ENCODE measurements around the gene ATIC. TPM values are rescaled to one million over a fixed set of nuclear protein-coding genes. Genes with fewer than 3 reads are reported as not detected.

Gene ATIC
- polyA plus RNA-seq, 2 of the 4 experiments (the other 2 are of a cell fraction) = 298 to 328 TPM

- TF ChIP-seq KDM5A (IDR thresholded peaks at IDR 0.05) = no peak
- TF ChIP-seq RFX5 (IDR thresholded peaks at IDR 0.05) = no peak
- TF ChIP-seq CEBPB (IDR thresholded peaks at IDR 0.05) = 0 out of 4 replicates have a peak, but pooled peaks of 1 of the 2 experiments have one; percentile 31
- TF ChIP-seq ZSCAN20 (CRISPR knock-in tag; IDR thresholded peaks at IDR 0.05) = no peak
- WGBS (ENCODE audit: missing lambda C conversion rate) = 80% methylated on average over 9 of the region's 9 CpGs
- FAIRE-seq = no peak
- Histone ChIP-seq H3K4me2 (no peak overlapping the region), H3K4me1 (no peaks in the 10 kb centered on the region), H3K4me3 (no peak overlapping the region), H3K27ac (no peak overlapping the region), H3K9me3 (no peaks in the 10 kb centered on the region)
- ATAC-seq = no peak
- no peak for DNase-seq (ENCODE audit: low read depth in 1 of 2, low spot score in 1 of 2)
- ChIA-PET CTCF (interaction anchor here (1.1 kb wide), 1 partner anchor 20 kb away, joined by 3 read pairs; no protein-coding TSS in a partner anchor), POLR2A (no interaction called here)
Observed at GRCh38 chr2:215376103-215376780, 64.4 kb downstream of the ATIC start.

GRCh38 chr2:215377283-215377682 is 65.4 kb downstream of the ATIC start:
- H3K4me1 ChIP-seq = no peaks in the 10 kb centered on the region
- DNase-seq (ENCODE audit: low read depth in 1 of 2, low spot score in 1 of 2) = no peak
- H3K9me3 ChIP-seq = no peaks in the 10 kb centered on the region
- 97% methylated on average over 2 of the region's 2 CpGs for WGBS (ENCODE audit: missing lambda C conversion rate)
- no peak for ATAC-seq
- no peak overlapping the region for H3K27ac ChIP-seq
- H3K4me3 ChIP-seq = no peak overlapping the region
- ChIA-PET POLR2A (no interaction called here), CTCF (interaction anchor here (1.2 kb wide), 1 partner anchor 53 kb away, joined by 4 read pairs; no protein-coding TSS in a partner anchor)
- no peak for FAIRE-seq
- no peak overlapping the region for H3K4me2 ChIP-seq
- no peak for TF ChIP-seq GATA3 (IDR thresholded peaks at IDR 0.05; ENCODE audit: borderline replicate concordance)

GRCh38 chr2:215378045-215378444 is 66.2 kb downstream of the ATIC start:
- H3K4me2 ChIP-seq = no peak overlapping the region
- FAIRE-seq = no peak
- H3K27ac ChIP-seq = no peak overlapping the region
- CTCF ChIA-PET = interaction anchor here (0.7 to 1.8 kb wide), 3 partner anchors 20 to 62 kb away, joined by 3 to 6 read pairs (median 4); no protein-coding TSS in a partner anchor
- DNase-seq (ENCODE audit: low read depth in 1 of 2, low spot score in 1 of 2) = no peak
- POLR2A ChIA-PET = no interaction called here
- WGBS (ENCODE audit: missing lambda C conversion rate) = 91% methylated on average over 3 of the region's 3 CpGs
- no peak for ATAC-seq
- TF ChIP-seq CBX8 (IDR thresholded peaks at IDR 0.05) (no peak), PBX3 (IDR thresholded peaks at IDR 0.05) (no peak), RAD21 (conservative IDR thresholded peaks at IDR 0.05 in 1 of 2, IDR thresholded peaks at IDR 0.05 in 1 of 2) (no peak), ZFP36 (IDR thresholded peaks at IDR 0.05; ENCODE audit: borderline replicate concordance, partially characterized antibody) (no peak), CTCF (IDR thresholded peaks at IDR 0.05) (no peak), EP300 (IDR thresholded peaks at IDR 0.05) (no peak), CHD4 (IDR thresholded peaks at IDR 0.05; ENCODE audit: borderline replicate concordance) (no peak), HEYL (CRISPR knock-in tag; IDR thresholded peaks at IDR 0.05) (no peak), GATA3 (IDR thresholded peaks at IDR 0.05; ENCODE audit: borderline replicate concordance) (no peak), MAFK (IDR thresholded peaks at IDR 0.05; ENCODE audit: partially characterized antibody) (no peak)
- no peaks in the 10 kb centered on the region for H3K4me1 ChIP-seq
- H3K9me3 ChIP-seq = no peaks in the 10 kb centered on the region
- no peak overlapping the region for H3K4me3 ChIP-seq

- CTCF ChIA-PET = interaction anchor here (0.5 to 1.8 kb wide), 3 partner anchors 19 to 497 kb away, joined by 3 to 6 read pairs (median 6); no protein-coding TSS in a partner anchor
- Histone ChIP-seq H3K4me1 (no peaks in the 10 kb centered on the region), H3K4me2 (no peak overlapping the region), H3K27ac (no peak overlapping the region), H3K4me3 (no peak overlapping the region), H3K9me3 (no peaks in the 10 kb centered on the region)
- TF ChIP-seq HOXA7 (CRISPR knock-in tag; IDR thresholded peaks at IDR 0.05) (no peak), HDAC2 (IDR thresholded peaks at IDR 0.05) (no peak), FOSB (CRISPR knock-in tag; IDR thresholded peaks at IDR 0.05) (no peak)
- no peak for DNase-seq (ENCODE audit: low read depth in 1 of 2, low spot score in 1 of 2)
- ATAC-seq = no peak
- FAIRE-seq = no peak
- WGBS (ENCODE audit: missing lambda C conversion rate) = 94% methylated on average over 7 of the region's 7 CpGs
- POLR2A ChIA-PET = no interaction called here
Observed at GRCh38 chr2:215379039-215379438, 67.2 kb downstream of the ATIC start.

Data from A549 (cell line).